ENCODE measurements around the gene KRTAP16-1.
"Not testable (repeated sequence)": the region's sequence is repeated elsewhere in the genome, so short reads cannot be mapped to it uniquely, and the experiment has no call there.

Gene KRTAP16-1

DNA sequence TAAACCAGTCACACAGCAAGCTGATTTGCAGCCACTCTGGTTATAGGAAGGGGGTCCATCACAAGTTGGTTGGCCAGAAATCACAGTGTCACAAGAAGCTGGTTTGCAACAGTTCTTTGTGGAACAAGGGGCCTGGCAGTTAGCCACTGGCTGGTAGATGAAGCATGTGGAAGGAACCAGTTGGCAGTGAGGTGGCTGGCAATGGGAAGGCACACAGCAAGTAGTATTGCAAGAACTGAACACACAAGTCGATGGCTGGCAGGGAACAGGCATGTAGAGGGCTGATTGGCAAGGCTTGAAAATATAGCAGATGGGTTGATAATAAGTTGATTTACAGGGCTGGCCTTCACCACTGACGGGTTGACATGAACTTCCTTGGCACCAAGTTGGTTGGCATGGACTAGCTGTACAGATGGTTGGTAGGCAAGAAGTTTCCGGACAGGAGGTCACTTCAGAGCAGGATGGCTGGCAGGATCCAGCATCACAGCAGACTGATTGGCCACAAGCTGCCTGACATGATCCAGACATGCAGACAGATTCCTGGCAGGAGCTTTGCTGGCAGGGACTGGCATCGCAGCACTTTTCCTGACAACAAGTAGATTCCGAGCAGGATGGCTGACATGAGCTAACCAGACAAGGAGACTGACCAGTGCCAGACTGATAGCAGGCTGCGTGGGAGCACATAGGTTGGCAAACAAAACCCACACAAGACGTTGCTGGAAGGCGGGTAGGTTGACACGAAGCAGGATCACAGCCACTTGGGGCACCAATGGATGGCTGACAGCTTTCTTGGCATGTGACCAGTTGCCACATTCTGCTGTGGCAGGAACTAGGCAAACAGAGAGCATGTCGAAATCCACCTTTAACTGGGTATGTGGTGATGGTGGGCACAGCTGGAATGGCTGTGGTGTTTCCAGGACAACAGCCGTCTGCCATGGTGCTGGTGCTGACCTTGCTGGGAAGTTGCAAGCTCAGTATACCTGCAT is 6.9 kb downstream of the KRTAP16-1 start, which contains the start of gene KRTAP29-1:
TSS of gene KRTAP29-1 (minus strand) at position 936 of the 986 bp plus-strand sequence. CDS start at position 936, 0 bp downstream.
- DNase-seq (ENCODE audit: low spot score): no peak

DNA sequence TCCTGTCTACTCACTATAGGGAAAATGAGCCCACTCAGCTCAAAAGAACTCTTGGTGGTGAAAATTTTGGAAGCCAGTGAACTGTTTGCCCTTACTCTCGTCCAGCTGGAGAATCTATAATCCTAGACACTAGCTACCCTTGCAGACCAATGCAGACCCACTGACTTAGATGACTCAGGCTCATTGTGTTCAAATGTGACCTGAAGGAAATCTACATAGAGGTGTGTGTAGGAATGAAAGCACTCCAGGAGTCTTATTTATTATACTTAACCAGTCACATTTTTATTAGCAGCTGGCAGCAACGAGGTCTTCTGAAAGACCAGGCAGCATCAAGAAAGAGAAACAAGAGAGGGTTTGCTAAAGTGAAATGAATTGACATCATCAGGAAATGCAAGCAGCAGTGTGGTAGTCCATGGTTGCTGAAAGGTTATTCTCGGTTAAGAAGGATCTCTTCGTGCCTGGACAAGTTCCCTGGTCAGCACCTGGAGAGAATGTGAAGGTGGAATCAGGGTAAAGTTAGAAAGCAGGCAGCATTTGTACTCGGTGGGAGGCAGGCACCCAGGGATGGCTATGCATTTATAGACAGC is 7.8 kb downstream of the KRTAP16-1 start:
- DNase-seq (ENCODE audit: low spot score): no peak

DNA sequence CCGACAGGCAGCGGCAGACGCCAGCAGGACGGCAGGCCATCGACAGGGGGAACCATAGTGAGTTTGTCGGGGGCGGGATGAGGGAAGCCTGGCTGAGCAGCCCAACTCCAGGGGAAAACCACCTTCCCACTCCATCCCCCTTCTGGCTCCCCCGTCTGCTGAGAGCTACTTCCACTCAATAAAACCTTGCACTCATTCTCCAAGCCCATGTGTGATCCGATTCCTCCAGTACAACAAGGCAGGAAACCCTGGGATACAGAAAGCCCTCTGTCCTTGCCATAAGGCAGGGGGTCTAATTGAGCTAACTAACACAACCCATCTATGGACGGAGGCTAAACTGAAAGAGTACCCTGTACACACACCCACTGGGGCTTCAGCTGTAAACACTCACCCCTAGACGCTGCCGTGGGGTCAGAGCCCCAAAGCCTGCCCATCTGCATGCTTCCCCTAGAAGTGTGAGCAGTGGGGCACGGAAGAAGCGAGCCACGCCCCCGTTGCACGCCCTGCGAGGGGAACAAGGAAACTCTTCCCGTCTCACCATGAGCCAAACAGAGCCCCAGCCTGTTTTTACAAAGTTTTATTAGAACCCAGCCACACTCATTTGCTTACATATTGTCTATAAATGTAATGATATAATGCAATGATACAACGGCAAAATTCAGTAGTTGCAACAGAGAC is 10.5 kb downstream of the KRTAP16-1 start:
- no peak for DNase-seq (ENCODE audit: low spot score)

DNA sequence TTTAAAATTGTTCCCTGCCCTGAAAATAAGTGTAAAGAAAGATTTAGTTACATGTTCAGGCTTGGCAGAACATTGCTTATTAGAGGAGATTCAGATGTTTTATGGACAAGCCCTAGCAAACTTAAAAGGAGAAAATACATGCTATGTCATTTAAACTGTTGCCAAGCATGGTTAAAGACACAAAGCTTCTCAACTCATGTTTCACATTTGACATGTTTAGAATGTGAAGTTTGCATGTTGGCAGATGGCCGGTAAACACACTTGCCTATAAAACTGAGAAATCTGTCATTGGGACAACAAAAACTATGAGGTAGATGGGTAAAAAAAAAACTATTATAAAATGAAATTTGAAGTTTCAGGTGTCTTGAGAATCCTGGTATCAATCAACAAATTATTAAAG is 12.3 kb downstream of the KRTAP16-1 start:
- DNase-seq (ENCODE audit: low spot score): no peak

DNA sequence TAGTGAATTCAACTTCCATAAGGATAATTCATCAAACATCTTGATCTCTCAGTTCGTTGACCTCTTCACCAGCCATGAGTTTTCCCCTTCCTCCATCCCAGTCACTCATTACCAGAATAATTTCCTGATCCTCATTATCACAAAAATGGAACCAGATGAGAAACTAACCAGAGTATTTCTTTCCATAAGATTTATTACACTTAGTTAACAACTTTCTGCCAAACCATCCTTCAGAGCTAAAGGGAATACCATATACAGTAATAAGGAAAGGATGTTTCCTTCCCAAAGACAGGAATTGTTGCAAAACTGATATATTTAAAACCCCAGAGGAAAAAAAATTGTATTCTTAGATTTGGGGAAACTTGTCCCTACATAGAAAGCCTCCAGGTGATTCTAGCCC is 15.1 kb downstream of the KRTAP16-1 start:
- no peak for DNase-seq (ENCODE audit: low spot score)

DNA sequence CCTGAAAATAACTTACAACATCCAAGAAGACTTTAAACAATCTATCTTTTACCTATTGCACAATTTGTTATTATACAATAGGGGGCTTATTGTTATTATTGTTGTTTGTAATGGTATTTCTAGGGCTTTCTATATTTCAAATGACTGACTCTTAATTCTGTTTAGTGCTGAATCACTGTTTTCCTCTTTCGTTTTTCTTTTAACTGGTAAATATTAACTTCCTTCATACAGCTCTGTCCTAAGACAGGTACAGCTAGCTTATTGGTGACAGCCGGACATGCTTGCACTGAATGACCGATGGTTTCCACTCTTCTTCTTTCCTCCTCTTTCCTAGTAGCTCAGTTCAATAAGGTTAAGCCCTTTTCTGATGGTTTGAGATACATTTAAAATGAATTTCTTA is 22.1 kb downstream of the KRTAP16-1 start:
- no peak for DNase-seq (ENCODE audit: low spot score)

DNA sequence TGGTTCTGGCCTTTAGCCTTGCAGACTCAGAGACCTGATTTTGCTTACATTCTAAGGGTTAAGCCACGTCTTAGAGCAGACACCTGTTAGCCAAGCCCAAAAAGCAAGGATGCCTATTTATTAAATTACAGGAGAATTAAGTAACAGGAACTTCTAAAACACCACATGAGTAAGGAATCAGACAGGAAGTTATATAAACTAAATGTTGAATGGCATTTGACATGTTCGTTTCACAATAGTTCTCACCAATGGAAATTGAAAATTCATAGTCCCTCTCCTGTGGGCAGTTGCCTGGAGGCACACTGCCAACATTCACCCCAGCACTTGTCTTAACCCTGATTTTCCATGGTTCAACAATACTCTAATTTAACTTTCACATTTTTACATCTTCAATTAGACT is 24.6 kb downstream of the KRTAP16-1 start:
- no peak for DNase-seq (ENCODE audit: low spot score)

DNA sequence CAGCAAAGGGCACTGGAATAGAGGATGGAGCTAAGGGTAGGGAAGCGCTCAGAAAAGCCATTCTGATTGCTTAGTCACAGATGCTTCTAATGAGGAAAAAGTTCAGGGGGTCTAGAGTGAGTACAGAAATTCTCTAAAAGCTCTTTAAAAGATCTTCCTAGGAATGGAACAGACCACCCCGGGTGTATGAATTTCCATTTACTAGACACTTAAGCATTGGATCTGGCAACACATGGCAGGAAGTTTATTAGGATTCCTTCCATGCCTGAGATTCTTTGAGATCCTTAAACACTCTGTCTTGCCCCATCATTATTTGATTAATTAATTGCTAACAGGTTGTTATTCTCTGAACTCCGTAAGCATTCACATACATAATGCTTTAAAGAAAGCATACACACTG is 25.1 kb downstream of the KRTAP16-1 start:
- DNase-seq (ENCODE audit: low spot score): no peak

DNA sequence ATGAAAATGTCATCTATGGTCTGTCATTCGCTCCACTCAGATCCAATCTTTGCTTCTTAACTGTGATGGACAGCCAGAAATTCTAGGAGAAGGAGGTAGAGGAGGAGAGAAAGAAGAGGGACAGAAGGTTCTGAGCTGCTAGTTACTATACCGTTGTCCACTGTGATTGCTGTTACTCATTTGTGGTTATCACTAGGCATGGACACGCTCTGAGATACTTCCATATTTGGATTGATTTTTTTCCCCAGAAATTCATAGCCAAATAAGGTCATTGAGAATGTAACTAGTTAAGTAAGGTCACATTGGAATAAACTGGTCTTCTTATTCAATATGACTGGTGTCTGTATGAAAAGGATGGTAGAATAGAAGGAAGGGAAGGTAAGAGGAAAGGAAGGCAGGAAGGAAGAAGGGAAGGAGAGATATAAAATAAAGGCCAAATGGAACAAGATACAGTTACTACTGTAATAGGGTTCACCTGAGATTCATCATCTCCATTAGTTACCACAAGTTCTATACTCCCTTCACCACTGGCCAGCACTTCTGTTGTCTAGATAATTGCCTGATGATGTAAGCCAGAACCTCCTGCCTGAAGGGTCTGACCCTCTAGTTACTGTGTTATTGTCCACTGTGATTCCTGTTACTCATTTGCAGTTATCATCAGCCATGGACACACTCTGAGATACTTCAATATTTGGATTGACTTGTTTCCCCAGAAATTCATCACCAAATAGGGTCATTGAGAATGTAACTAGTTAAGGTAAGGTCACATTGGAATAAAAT is 30.7 kb downstream of the KRTAP16-1 start:
- DNase-seq (ENCODE audit: low spot score): no peak

DNA sequence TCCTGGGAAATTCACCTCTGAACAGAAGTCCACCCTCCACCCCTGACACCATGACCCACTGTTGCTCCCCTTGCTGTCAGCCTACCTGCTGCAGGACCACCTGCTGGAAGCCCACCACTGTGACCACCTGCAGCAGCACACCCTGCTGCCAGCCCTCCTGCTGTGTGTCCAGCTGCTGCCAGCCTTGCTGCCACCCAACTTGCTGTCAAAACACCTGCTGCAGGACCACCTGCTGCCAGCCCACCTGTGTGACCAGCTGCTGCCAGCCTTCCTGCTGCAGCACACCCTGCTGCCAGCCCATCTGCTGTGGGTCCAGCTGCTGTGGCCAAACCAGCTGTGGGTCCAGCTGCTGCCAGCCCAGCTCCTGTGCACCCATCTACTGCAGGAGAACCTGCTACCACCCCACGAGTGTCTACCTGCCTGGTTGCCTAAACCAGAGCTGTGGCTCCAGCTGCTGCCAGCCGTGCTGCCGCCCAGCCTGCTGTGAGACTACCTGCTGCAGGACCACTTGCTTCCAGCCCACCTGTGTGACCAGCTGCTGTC is 33.4 kb downstream of the KRTAP16-1 start, which contains the start of gene KRTAP9-7:
TSS of gene KRTAP9-7 (plus strand) at position 51 of the 543 bp plus-strand sequence. CDS start at position 51, 0 bp downstream.
- not testable (repeated sequence) for DNase-seq (ENCODE audit: low spot score)

DNA sequence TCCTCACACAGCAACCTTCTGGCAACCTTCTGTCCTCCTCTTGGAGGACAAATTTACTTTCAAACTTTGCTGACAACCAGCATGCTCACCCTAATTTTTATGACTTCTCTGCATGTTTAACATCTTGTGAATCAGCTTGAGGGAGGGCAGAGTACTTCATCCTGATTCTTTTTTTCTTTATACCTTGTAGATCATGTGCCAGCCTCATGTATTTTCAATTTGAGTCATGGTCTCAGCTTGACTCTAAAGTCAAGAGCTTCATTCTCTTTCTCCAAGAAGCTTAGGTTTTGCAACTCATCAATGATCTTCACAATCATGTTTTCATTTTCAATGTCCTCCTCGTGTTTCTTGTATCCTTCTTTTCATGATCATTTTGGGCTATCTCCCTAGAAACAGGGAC is 37.3 kb downstream of the KRTAP16-1 start:
- no peak for DNase-seq (ENCODE audit: low spot score)

DNA sequence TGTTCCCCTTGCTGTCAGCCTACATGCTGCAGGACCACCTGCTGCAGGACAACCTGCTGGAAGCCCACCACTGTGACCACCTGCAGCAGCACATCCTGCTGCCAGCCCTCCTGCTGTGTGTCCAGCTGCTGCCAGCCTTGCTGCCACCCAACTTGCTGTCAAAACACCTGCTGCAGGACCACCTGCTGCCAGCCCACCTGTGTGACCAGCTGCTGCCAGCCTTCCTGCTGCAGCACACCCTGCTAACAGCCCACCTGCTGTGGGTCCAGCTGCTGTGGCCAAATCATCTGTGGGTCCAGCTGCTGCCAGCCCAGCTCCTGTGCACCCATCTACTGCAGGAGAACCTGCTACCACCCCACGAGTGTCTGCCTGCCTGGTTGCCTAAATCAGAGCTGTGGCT is 37.8 kb downstream of the KRTAP16-1 start:
- DNase-seq (ENCODE audit: low spot score): not testable (repeated sequence)

DNA sequence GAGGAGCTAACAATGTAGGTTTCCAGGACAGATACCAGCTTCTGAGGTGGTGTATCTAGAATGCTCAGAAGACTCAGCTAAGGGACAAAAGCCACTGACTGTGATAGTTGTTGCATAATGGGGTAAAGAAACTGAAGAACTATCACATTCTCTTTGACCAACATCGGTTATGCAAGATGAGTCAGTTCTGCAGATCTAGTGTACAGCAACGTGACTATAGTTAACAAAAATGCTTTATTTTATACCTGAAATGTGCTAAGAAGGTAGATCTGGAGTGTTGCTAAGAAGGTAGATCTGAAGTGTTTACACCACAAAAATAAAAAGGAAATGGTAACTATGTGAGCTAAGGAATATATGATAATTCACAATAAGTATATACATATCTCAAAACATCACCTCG is 41.4 kb downstream of the KRTAP16-1 start:
- no peak for DNase-seq (ENCODE audit: low spot score)

DNA sequence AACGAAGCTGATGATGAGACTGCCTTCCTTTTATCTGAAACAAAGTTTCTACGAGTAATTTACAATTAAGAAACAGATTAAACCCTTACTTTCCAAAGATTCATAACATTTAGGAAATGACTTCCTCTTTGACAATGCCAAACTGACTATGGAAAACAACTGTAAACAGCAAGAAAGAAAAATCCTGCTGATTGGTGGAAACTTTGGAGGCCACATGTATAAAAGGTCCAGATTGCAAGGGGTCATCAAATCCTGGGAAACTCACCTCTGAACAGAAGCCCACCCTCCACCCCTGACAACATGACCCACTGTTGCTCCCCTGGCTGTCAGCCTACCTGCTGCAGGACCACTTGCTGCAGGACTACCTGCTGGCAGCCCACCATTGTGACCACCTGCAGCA is 44.0 kb downstream of the KRTAP16-1 start, which contains the start of gene KRTAP9-6:
TSS of gene KRTAP9-6 (plus strand) at position 301 of the 400 bp plus-strand sequence. CDS start at position 301, 0 bp downstream.
- no peak for DNase-seq (ENCODE audit: low spot score)

DNA sequence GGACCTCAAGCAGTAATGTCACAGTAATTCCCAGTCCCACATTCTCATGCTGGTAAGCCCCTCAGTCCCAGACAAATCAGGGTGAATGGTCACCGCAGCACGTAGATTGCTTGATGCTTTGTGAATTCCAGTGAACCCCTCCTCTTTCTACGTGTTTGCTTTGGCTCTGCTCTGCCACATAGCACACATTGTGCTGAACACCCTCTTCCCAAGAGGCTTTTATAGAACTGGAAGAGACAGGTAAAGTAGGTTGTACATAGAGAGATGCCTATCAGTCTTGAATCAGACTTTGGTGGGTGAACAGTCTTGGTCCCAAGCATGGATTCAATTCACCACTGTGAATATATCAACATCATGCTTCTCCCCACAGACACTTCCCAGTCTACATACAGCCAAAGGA is 44.5 kb downstream of the KRTAP16-1 start:
- no peak for DNase-seq (ENCODE audit: low spot score)

DNA sequence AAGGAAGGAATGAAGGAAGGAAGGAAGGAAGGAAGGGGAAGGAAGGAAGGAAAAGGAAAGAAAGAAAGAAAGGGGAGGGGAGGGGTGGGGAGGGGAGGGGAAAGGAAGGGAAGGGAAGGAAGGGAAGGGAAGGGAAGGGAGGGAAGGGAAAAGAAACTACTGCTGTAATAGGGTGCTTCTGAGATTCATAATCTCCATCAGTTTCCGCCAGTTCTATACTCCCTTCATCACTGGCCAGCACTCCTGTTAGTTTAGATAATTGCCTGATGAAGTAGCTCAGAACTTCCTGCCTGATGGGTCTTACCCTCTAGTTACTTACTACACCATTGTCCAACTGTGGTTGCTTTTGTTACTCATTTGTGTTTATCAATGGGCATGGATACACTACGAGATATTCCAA is 45.9 kb downstream of the KRTAP16-1 start:
- no peak for DNase-seq (ENCODE audit: low spot score)

DNA sequence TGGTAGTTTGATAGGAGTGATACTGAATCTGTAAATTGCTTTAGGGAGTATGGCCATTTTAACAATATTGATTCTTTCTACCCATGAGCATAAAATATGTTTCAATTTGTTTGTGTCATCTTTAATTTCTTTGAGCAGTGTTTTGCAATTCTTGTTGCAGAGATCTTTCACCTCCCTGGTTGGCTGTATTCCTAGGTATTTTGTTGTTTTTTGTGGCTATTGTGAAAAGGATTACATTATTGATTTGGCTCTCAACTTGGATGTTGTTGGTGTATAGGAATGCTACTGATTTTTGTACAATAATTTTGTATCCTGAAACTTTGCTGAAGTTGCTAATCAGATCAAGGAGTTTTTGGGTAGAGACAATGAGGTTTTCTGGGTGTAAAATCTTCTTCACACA is 50.7 kb downstream of the KRTAP16-1 start:
- DNase-seq (ENCODE audit: low spot score): no peak
